Endometrial microvascular endothelial cells (primary cell): ENCODE data around the gene RSBN1L. TPM values are rescaled to one million over a fixed set of nuclear protein-coding genes. Genes with fewer than 3 reads are reported as not detected.

ENCODE experiments used
- in situ Hi-C: cut with HindIII; loops from 2 replicates; pipeline ENCODE4 v1.10.0; 2017; ENCODE audit warnings: low sequenced_read_pairs, low pct_unique_long_range_greater_than_20kb; ENCODE audit errors: inconsistent ontology term
- total RNA-seq: library from RNA; depleted of rRNA; stranded (reverse); fragments of >200 nt; gene quantifications from one replicate; pipeline ENCODE4 v1.2.3, GENCODE V29; 2015; ENCODE audit errors: inconsistent ontology term

RSBN1L gene
- total RNA-seq, 1 donor from 2014 or later, result 25.8 TPM

DNA sequence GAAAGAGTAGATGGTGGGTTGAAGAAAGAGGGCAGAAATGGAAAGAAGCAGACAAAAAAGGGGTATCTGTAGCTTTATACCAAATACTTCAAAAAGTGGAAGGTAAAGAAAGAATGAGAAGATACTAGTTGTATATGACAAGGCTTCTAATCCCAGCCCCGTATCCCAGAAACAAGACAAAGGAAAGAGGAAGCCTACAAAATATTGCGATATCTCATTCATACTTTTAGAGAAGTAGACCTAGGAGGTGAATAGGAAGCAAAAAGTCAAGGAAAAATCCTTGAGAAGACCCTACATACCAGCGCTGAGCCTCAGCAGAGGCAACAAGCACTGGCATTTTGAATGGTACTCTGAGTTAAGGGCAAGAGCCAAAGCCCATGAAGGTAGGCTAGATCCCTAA lies 128.9 kb downstream of the RSBN1L start:
- in situ Hi-C loops, result no loop called here

DNA sequence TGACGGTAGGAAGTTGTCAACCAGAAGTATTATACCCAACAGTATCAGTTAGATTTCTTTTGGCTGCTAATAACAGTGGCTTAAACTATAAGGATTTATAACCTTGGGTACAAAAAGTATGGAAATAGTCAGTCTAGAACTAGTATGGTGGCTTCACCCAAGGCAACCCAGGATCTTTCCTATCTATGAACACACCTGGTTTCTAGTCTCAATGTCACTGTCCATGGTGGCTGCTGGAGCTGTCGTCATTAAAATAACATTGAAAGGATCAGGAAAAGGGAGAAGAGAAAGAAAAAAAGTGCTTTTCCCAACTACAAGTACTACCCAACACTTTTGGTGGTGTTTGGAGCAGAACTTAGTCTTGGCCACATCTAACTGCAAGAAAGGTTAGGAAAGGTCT lies 130.0 kb downstream of the RSBN1L start:
- in situ Hi-C loops, result no loop called here

DNA sequence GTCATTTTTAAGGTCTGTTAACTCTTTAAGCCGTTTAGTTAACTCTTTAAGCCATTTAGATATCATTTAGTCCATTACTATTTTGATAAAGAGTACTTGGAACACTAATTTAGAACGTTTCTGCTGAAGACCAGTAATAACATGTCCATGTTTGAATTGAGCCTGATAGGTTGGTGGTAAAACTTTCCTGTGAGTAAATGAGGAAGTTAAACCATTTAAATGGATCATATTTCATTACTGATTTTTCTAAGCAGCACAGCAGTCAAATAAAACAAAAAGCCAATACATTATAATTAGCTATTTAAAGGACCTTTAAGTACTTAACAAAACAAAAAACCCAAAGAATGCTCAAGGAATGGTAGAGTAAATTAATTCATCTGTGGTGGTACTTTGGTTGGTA lies 131.7 kb downstream of the RSBN1L start:
- in situ Hi-C loops, result no loop called here

DNA sequence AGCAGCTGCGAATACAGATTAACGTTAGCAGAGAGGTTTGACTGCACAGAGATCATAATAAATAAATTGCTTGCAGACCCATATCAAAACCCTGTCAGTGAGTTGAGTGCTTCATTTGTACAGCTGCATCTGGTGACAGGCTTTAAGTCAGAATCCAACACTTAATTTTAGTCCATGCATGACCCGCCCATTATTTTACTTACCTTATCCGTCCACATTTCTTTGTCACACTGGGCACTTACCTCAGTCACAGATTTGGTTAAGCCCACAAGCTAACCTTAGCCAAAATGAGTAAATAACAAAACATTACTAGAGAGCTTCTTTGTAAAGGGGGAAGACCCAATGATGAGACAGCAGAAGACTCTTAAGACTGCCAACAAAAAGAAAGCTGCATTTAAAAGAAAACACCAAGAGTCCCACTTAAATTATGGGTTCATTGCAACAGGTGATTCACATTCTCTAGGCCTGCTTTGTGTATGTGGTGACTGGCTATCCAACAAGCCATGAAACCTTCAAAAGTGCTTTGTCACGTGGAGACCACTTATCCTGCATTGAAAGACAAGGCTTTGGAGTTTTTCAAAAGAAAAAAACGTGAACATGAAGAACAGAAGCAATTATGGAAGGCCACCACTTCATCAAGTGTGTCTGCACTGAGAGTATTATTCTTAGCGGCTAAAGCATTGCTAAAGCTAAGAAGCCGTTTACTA lies 134.5 kb downstream of the RSBN1L start:
- in situ Hi-C loops, result no loop called here

DNA sequence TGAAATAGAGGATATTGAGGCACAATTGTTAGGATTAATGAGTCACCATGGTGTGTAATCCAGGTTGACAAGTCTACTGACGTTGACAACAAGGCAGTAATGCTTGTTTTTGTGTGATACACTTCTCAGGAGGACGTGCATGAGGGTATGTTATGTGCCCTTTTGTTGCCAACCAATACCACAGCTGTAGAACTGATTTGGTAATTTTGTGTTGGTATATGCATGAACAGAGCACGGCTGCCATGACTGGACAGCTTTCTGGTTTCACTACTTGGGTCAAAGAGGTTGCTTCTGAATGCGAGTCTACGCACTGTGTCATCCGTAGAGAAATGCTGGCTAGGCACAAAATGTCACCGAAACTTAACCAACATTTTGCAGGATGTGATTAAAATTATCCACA lies 135.2 kb downstream of the RSBN1L start:
- in situ Hi-C loops, result no loop called here

DNA sequence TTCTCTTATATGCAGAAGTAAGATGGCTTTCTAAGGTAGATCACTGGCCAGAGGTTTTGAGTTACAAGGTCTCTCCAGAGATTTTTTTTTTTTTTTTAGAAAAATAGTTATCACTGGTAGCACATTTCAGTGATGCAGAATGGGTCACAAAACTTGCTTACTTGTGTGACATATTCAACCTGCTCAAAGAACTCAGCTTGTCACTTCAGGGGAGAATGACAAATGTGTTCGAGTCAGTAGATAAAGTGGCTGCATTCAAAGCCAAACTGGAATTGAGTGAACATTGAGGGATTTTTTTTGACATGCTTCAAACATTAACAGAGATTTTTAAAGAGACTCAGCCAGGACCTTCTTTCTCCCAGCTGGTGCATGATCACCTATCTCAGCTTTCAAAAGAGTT lies 135.7 kb downstream of the RSBN1L start:
- in situ Hi-C loops, result no loop called here

Other genes starting within 250 kb of the RSBN1L start
- 73.5 TPM for gene PTPN12, start 159.2 kb upstream of the RSBN1L start, total RNA-seq
- 18.8 TPM for gene TMEM60, start 102.0 kb downstream of the RSBN1L start, total RNA-seq
- gene PHTF2, start 102.3 kb downstream of the RSBN1L start, total RNA-seq, result 18.6 TPM